HepG2 (cell line): ENCODE data around the gene COMP. TPM values are rescaled to one million over a fixed set of nuclear protein-coding genes. Genes with fewer than 3 reads are reported as not detected.
A peak's percentile ranks its signal among the peaks of the same experiment; 100 is the strongest.

Experiments
- ARID2 ChIP-seq: sonication (generic); formaldehyde crosslinking; IDR thresholded peaks from 2 replicates; pipeline ENCODE4 v1.8.1; 2022; ENCODE audit warnings: mild to moderate bottlenecking, missing genetic modification reagents, borderline replicate concordance
- DMTF1 ChIP-seq: sonication (generic); formaldehyde crosslinking; IDR thresholded peaks from 2 replicates; pipeline ENCODE4 v1.4.0; 2020; ENCODE audit warnings: mild to moderate bottlenecking, missing genetic modification reagents
- ELF1 ChIP-seq: sonication (generic); formaldehyde crosslinking; IDR thresholded peaks from 2 replicates; pipeline ENCODE4 v1.4.0; 2020; ENCODE audit warnings: missing genetic modification reagents
- JDP2 ChIP-seq: sonication (generic); formaldehyde crosslinking; IDR thresholded peaks from 2 replicates; pipeline ENCODE4 v1.8.1; 2022; ENCODE audit warnings: missing genetic modification reagents, borderline replicate concordance
- KLF16 ChIP-seq, 2 experiments: sonication (generic) in 1 of 2; formaldehyde crosslinking in 1 of 2; IDR thresholded peaks; 2 replicates each; pipeline versions ENCODE4 v1.6.1 to v1.8.0; 2016 to 2023; ENCODE audit warnings: missing genetic modification reagents in 2 of 2, missing compliant biosample characterization in 1 of 2
- ZBTB39 ChIP-seq: sonication (generic); formaldehyde crosslinking; IDR thresholded peaks from 2 replicates; pipeline ENCODE4 v1.5.0; 2020; ENCODE audit warnings: missing genetic modification reagents
- ZBTB42 ChIP-seq: sonication (generic); formaldehyde crosslinking; IDR thresholded peaks from 2 replicates; pipeline ENCODE4 v1.5.0; 2020; ENCODE audit warnings: mild to moderate bottlenecking, missing genetic modification reagents
- ZNF318 ChIP-seq: sonication (generic); formaldehyde crosslinking; IDR thresholded peaks from 2 replicates; pipeline ENCODE4 v1.4.0; 2020; ENCODE audit warnings: mild to moderate bottlenecking, missing genetic modification reagents
- ZNF775 ChIP-seq: sonication (generic); formaldehyde crosslinking; IDR thresholded peaks from 2 replicates; pipeline ENCODE4 v1.4.0; 2020; ENCODE audit warnings: missing genetic modification reagents, mild to moderate bottlenecking, moderate library complexity, borderline replicate concordance
- polyA plus RNA-seq, 8 experiments: library from polyadenylated mRNA; depleted of rRNA in 3 of 8; stranded (reverse) in 7 of 8; unstranded in 1 of 8; fragments of >200 nt; fragmentation: Illumina TruSeq in 4 of 8; extraction: Trizol in 4 of 8; gene quantifications; 2 replicates each; pipeline versions ENCODE4 v1.2.1 to v1.2.3, GENCODE V29; 2011 to 2016; ENCODE audit warnings: low read depth in 4 of 8, missing spikeins in 1 of 8, mixed read lengths in 1 of 8; ENCODE audit not compliant: insufficient read depth in 1 of 8
- total RNA-seq, 5 experiments: library from RNA; depleted of rRNA; stranded (reverse); fragments of >200 nt; fragmentation: Illumina TruSeq; extraction: Trizol; gene quantifications; 2 replicates each; pipeline ENCODE4 v1.2.3, GENCODE V29; 2016; ENCODE audit warnings: low read depth in 1 of 5
- TF ChIP-seq, protein P1 (sequence below): sonication (generic); formaldehyde crosslinking; IDR thresholded peaks from 2 replicates; pipeline ENCODE4 v1.5.0; 2020; ENCODE audit warnings: mild to moderate bottlenecking, missing genetic modification reagents, borderline replicate concordance

The COMP gene
- total and polyA plus RNA-seq, 2 of the 13 experiments (the other 11 are each of a cell fraction or from before 2014, with no cell fraction given), result 0.04 to 0.13 TPM

DNA sequence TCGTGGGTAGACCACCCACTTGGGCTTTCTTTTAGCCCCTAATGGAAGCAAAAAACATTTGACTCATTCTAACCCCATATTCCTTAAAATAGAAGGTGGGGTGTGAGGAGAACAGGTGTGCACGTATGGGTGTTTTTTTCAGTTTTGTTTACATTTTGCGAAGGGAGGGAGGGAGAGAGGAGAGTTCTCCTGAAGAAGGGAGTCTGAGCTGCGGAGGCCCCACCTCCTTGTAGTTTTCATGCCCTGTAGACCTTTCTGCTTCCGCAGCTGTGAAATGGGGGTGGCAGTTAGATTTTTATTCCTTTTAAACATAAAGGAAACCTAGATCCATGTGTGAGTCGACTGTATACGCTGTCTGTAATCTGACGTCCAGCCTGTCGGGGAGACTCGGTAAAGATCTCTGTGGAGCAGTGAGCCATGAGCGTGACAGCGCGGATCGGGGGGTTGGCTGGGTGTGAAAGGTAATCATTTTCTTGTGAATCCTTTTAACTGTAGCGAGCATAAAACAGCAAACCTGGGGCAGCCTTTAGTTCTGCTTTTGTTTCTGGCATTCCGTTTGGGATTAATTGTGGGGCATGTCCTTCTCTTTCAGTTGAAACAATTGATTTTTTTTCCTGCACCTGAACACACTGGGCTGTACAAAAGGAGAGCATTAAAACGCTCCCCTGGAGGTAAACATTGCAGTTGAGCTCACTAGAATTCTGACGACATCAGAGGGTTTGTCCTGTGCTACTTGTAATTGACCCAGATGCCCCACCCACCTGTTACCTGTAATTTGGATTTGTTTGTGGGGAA, 42.9 kb upstream of the COMP start (continued):
- TF ChIP-seq ZNF318 (CRISPR knock-in tag) (no peak), ZBTB42 (CRISPR knock-in tag) (no peak), ELF1 (CRISPR knock-in tag) (no peak), JDP2 (CRISPR knock-in tag) (no peak), DMTF1 (CRISPR knock-in tag) (no peak), ZNF775 (CRISPR knock-in tag) (no peak), ZBTB39 (CRISPR knock-in tag) (no peak), ARID2 (CRISPR knock-in tag) (no peak), KLF16 (CRISPR knock-in tag; IDR thresholded peaks at IDR 0.05) (no peak)
- TF ChIP-seq, protein P1, sequence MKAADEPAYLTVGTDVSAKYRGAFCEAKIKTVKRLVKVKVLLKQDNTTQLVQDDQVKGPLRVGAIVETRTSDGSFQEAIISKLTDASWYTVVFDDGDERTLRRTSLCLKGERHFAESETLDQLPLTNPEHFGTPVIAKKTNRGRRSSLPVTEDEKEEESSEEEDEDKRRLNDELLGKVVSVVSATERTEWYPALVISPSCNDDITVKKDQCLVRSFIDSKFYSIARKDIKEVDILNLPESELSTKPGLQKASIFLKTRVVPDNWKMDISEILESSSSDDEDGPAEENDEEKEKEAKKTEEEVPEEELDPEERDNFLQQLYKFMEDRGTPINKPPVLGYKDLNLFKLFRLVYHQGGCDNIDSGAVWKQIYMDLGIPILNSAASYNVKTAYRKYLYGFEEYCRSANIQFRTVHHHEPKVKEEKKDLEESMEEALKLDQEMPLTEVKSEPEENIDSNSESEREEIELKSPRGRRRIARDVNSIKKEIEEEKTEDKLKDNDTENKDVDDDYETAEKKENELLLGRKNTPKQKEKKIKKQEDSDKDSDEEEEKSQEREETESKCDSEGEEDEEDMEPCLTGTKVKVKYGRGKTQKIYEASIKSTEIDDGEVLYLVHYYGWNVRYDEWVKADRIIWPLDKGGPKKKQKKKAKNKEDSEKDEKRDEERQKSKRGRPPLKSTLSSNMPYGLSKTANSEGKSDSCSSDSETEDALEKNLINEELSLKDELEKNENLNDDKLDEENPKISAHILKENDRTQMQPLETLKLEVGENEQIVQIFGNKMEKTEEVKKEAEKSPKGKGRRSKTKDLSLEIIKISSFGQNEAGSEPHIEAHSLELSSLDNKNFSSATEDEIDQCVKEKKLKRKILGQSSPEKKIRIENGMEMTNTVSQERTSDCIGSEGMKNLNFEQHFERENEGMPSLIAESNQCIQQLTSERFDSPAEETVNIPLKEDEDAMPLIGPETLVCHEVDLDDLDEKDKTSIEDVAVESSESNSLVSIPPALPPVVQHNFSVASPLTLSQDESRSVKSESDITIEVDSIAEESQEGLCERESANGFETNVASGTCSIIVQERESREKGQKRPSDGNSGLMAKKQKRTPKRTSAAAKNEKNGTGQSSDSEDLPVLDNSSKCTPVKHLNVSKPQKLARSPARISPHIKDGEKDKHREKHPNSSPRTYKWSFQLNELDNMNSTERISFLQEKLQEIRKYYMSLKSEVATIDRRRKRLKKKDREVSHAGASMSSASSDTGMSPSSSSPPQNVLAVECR (CRISPR knock-in tag), result peak; percentile 42; the same call in 1 of the 2 replicates
